CD4-positive, alpha-beta T cell treated with Interleukin-15 for 1 hour (primary cell): ENCODE measurements around the gene WFDC2.
A peak's percentile ranks its signal among the peaks of the same experiment; 100 is the strongest.

Experiments
- DNase-seq: peaks from one replicate; pipeline ENCODE4 v3.0.0-alpha.2; 2020

The WFDC2 gene

DNA sequence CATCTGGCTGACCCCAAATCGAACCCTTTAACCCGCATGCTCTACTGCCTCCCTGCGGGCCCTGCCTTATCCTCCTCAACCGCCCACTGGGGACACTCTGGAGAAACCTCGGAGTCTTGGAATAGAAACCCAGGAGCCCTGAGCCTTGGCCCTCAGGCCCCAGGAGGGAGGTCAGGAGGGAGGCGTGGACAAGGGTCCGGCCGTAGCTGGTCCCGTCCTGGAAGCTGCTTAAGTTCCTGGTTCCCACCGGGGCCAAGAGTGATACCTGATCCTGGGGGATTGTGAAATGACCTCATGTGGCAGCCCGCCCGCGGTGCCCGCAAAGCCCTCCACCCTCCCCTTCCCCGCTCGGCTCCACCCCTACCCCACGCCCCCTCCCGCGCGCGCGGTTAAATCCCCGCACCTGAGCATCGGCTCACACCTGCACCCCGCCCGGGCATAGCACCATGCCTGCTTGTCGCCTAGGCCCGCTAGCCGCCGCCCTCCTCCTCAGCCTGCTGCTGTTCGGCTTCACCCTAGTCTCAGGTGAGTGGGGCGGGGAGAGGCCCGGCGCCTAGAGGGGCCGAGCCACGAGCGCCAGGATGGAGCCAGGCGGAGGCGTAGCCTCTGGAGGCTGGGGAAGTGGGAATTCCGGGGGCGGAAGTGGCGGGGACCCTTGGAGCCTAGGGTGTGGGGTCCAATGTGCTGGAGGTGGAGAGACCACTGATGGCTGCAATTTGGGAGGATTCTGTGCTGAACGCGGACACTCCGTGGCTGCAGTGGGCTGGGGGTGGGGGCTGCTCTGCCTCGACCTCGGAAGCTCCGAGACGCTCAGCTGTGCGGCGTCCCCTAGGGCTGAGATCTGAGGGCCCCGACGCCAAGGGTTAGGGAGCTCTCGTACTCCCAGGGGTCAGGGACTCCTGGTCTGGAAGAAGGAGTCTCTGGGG, at the start of gene WFDC2:
Gene WFDC2 (plus strand): TSS at position 418 of the 926 bp plus-strand sequence. CDS start 29 bp downstream, at position 447.
- DNase-seq: no peak

DNA sequence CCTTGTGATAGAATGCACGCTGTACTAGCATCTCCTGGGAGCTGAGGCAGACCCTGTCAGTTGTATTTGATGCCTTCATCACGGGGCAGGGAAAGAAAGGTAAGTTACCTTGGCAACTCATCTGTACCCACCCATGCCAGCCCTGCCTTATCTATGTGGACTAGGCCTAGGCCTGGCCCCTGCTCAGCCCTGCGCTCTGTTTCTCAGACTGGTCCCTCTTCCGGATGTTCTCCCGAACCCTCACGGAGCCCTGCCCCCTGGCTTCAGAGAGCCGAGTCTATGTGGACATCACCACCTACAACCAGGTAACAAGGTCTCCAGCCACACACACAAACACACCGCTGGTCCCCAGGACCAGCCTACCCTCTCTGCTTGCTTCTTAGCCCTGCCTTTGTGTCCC, 49.4 kb upstream of the WFDC2 start:
- no peak for DNase-seq

- no peak for DNase-seq
These were observed 45.9 kb upstream of the WFDC2 start for GRCh38 chr20:45423700-45424099.

DNA sequence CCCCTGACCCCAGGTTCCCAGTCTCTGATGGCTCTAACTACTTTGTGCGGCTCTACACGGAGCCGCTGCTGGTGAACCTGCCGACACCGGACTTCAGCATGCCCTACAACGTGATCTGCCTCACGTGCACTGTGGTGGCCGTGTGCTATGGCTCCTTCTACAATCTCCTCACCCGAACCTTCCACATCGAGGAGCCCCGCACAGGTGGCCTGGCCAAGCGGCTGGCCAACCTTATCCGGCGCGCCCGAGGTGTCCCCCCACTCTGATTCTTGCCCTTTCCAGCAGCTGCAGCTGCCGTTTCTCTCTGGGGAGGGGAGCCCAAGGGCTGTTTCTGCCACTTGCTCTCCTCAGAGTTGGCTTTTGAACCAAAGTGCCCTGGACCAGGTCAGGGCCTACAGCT, 44.0 kb upstream of the WFDC2 start:
- DNase-seq: no peak

DNA sequence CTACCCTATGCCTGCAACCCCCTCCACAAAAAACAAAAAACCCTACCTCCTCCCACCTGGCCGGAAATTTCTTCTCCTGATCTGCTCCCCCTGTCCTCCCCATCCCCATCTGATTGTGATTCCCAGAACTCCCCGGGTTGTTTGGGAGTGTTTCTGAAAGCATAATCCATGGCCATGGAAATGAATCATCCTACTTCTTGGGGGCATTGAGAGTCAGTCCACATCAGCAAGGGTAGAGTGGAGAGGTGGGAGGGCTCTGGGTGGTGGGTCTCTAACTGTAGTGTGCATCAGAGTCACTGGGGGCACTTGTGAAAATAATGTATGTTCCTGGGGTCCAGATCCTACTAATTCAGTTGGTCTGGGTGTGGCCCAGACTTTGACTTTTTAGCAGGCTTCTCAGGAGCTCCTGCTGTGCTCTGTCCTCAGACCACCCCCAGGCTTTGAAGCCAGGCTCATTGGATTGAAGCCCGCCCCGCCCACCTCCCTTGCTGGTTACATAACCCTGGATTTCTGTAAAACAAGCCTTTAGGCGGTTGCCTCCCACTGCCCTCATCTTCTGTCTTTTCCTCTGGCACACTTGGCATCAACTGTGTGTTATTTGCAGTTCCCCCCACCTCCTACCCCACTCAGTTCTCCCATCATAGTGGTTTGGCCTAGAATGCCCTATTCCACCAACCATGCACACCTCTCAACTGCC, 43.1 kb upstream of the WFDC2 start:
- DNase-seq: no peak

DNA sequence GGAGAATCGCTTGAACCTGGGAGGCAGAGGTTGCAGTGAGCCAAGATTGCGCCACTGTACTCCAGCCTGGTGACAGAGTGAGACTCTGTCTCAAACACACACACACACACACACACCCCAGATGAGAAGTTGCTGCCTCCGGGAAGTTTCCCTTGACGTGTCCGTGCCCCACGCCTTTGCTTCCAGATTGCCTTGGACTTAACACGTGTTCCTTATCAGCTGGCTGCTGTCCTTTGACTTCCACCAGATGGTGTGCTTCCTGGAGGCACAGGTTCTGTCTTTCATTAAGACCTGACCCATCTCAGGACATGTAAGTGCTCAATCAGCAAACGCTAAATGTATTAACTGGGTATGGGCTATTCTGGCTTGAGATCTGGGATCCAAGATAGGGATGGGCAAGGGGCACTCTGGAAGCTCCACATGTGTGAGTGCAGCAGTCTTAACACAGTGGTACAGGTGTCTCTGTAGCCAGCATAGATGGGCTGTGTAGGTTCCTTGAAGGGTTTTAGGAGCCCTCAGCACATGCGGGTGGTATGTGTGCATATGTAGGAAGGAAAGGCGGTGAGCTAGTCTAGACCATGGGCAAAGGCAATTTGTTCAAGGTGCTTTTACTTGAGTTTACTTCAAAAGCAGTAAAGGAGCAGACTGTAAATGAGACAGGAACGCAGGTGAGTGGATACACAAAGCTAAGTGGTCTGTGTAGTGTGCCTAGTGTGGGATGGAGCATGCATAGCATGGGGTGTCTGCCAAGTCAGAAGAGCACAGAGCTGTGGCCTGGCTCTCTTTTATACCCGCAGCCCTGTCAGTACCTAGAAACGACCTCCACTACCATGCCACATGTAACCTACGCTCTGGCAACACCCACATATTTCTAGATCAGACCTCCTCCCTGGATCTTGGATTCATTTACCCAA, 42.1 kb upstream of the WFDC2 start:
- DNase-seq: no peak

GRCh38 chr20:45429618-45430017, 39.9 kb upstream of the WFDC2 start:
- no peak for DNase-seq

DNA sequence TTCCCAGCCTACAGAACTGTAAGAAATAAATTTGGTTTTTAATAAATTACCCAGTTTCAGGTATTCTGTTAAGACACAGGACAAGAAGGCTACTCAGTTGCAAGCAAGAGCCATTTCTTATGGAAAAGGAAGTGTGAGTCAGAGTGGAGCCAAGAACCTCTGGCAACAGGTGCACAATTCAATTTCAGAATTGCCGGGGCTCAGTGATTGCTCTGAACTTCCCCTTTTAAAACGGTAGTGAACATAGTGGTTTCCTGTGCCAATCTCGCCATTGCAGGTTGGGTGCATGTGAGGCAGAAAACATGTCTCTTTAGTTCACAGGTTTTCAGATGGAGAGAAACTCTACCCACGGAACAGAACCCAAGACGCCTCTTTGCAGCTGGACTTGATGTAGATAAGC, 37.3 kb upstream of the WFDC2 start:
- peak; percentile 48 for DNase-seq

DNA sequence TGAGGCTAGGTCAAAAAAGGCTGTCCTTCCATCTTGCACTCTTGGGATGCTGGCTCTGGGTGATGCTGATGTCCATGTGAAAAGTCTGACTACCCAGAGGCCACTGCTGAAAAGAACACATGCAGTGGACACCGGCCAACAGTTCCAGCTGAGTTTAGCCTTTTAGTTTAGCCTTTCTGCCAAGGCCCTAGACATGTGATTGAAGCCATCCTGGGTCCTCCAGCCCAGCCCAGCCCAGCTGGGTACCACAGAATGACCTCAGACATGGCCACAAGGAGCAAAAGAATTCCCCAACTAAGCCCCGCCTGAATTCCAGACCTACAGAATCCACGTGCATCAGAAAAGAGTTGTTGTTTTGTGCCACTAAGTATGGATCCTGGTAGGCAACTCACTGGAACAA, 36.2 kb upstream of the WFDC2 start:
- DNase-seq: no peak

GRCh38 chr20:45433976-45434375, 35.6 kb upstream of the WFDC2 start:
- no peak for DNase-seq

DNA sequence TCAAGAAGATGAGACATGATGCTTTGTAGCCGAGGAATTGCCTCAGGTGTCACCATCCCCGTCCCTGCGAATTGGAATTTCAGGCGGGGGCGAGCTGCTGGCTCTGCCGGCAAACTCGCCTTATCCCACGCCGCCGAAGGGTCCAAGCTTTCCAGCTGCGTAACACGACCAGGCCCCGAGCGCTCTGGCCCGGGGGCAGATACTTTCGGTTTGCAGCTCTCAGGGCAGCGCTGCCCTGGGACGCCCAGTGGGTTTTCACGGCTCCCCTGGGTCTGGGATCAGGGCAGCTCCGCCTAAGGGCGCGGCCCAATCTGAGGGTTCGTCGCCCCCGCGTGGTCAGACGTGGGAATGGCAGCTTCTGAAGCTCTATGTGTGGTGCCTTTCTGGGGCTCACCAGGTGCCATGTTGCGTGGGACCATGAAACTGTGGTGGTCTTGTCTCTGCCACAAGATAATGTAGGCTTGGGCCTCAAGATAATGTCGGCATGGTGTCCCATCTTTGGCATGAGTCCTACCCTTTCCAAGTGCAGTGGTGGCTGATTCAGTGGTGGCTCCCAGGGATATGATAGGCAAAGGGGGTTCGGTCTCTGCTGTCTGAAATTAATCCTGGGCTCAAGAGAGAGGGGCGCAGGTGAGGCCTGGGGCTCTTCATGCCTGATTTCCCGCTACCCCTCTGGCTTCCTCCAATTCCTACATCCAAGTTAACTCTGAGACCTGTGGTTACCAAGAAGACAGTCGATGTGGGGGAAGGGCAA, 32.6 kb upstream of the WFDC2 start:
- peak; percentile 84 for DNase-seq

DNA sequence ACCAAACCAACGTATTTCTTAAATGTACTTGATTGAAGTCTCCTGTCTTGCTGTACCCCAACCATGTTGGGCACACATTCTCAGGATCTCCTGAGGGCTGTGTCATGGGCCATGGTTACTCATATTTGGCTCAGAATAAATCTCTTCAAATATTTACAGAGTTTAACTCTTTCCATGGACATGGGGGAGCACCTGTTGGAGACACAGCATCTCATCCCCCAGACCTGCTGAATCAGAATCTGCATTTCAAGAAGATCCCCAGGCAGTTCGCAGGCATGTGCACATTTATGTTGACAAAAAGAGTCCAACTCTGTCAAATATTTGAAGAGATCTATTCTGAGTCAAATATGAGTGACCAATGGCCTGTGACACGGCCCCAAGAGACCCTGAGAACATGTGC, 29.1 kb upstream of the WFDC2 start:
- no peak for DNase-seq

DNA sequence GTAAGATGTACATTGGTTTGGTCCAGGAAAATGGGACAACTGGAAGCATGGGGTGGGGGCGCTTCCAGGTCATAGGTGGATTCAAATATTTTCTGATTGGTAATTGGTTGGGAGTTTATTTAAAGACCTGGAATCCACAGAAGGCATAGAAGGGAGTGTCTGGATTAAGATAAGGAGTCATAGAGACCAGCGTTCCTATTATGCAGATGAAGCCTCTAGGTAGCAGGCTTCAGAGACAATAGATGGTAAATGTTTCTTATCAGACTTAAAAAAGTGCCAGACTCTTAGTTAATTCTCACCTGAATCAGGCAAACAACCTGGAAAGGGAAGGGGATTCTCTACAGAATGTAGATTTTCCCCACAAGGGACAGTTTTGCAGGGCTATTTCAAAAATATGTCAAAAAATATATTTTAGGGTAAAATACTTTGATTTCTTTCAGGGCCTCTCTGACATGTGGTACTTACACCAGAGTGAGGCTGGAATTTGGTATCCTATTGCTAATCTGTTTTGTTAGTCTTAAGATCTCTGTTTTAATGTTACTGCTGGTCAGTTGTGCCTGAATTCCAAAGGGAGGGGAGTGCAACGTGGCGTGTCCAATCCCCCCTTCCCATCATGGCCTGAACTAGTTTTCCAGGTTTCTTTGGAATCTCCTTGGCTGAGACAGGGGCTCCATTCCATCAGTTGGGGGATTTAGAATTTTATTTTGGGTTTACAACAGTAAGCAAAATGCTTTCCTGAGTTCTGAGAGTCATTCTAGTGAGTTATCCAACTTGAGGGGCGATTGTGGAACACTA, 28.5 kb upstream of the WFDC2 start:
- no peak for DNase-seq

- DNase-seq: no peak
These were observed 27.8 kb upstream of the WFDC2 start for GRCh38 chr20:45441746-45442145.

DNA sequence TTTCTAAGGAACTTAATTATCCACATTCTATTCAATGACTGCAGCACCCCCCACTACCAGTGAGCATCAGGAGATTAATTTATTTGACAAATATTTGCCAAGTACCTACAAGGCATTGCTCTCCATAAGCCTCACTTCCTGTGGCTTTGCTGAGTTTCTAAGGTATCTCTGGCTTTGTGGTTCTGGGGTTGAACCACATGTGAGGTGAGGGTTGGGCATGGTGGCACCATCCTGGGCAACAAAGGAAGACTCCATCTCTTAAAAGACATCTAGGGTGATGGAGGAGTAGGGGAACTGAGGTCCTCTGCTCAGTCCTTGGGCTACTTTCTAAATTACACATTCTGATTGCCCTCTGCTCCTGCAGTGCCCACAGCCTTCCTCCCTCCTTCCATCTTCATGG, 25.5 kb upstream of the WFDC2 start:
- DNase-seq: no peak

- DNase-seq: no peak
These were observed 23.6 kb upstream of the WFDC2 start for GRCh38 chr20:45445805-45446562.

- no peak for DNase-seq
These were observed 21.3 kb upstream of the WFDC2 start for GRCh38 chr20:45448270-45448669.

DNA sequence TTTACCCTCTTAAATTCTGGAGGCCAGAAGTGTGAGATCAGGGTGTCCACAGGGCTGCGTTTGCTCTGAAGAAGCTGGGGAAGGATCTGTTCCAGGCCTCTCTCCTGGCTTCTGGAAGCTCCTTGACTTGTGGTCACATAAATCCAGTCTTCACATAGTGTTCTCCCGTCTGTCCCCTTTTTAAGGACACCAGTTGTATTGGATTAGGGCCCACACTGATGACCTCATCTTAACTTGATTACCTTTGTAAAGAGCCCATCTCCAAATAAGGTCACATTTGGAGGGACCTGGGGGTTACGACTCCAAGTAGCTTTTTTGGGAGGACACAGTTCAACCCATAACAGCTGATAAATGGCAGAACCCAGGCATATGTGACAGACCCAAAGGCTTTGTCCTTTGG, 20.0 kb upstream of the WFDC2 start:
- DNase-seq: no peak

- DNase-seq: no peak
These were observed 19.3 kb upstream of the WFDC2 start for GRCh38 chr20:45450097-45450818.

DNA sequence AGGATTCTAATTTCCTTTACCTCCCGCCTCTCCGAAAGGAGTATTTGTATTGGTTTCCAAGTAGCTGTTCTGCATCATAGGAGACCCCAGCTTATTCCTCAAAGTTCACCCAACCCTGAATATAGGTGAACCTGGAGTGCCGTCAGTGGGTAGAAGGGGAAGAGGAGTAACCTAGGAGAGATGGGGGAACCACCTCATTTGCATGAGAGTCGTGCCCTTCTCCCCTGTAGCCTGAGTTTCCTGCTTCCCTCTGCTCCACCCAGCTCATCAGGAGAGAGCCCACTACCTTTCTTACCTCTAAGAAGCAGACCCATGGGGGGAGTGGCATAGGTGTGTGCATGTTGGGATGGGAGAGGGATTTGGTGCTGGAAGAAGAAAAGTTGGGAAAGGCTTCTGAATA, 17.3 kb upstream of the WFDC2 start:
- no peak for DNase-seq
